ENCODE measurements around the gene COG5. TPM values are rescaled to one million over a fixed set of nuclear protein-coding genes. Genes with fewer than 3 reads are reported as not detected.
A peak's percentile ranks its signal among the peaks of the same experiment; 100 is the strongest.

COG5 gene
- total RNA-seq, 1 experiment from 2014 or later = 84.0 TPM

- DNase-seq (ENCODE audit: low spot score) = no peak
Observed at GRCh38 chr7:107186240-107186639, 377.5 kb downstream of the COG5 start.

GRCh38 chr7:107185716-107186115, 378.0 kb downstream of the COG5 start:
- no peak for DNase-seq (ENCODE audit: low spot score)

GRCh38 chr7:107181172-107181571, 382.5 kb downstream of the COG5 start:
- DNase-seq (ENCODE audit: low spot score) = no peak

GRCh38 chr7:107180378-107180777, 383.3 kb downstream of the COG5 start:
- peak; percentile 65 for DNase-seq (ENCODE audit: low spot score)

GRCh38 chr7:107179326-107180164, 384.2 kb downstream of the COG5 start:
- peak; percentile 61 for DNase-seq (ENCODE audit: low spot score)

- DNase-seq (ENCODE audit: low spot score) = no peak
Observed at GRCh38 chr7:107173691-107174406, 389.9 kb downstream of the COG5 start.

GRCh38 chr7:107173191-107173590, 390.5 kb downstream of the COG5 start:
- DNase-seq (ENCODE audit: low spot score) = no peak

GRCh38 chr7:107172276-107173032, 391.3 kb downstream of the COG5 start:
- no peak for DNase-seq (ENCODE audit: low spot score)

- no peak for DNase-seq (ENCODE audit: low spot score)
Observed at GRCh38 chr7:107171496-107171895, 392.2 kb downstream of the COG5 start.

GRCh38 chr7:107170051-107170915, 393.4 kb downstream of the COG5 start:
- no peak for DNase-seq (ENCODE audit: low spot score)

GRCh38 chr7:107169120-107170050, 394.3 kb downstream of the COG5 start:
- DNase-seq (ENCODE audit: low spot score) = peak; percentile 94

- DNase-seq (ENCODE audit: low spot score) = peak; percentile 100
Observed at GRCh38 chr7:107168233-107169119, 395.2 kb downstream of the COG5 start, which contains the start of gene HBP1. HBP1 (plus strand) TSS chr7:107169003; CDS start chr7:107179894, 10,891 bp downstream.

GRCh38 chr7:107167483-107168232, 396.1 kb downstream of the COG5 start:
- peak; percentile 82 for DNase-seq (ENCODE audit: low spot score)

GRCh38 chr7:107166736-107167426, 396.8 kb downstream of the COG5 start:
- DNase-seq (ENCODE audit: low spot score) = no peak

GRCh38 chr7:107165341-107165740, 398.4 kb downstream of the COG5 start:
- DNase-seq (ENCODE audit: low spot score) = no peak

GRCh38 chr7:107164092-107164491, 399.6 kb downstream of the COG5 start:
- no peak for DNase-seq (ENCODE audit: low spot score)

- no peak for DNase-seq (ENCODE audit: low spot score)
Observed at GRCh38 chr7:107162475-107162874, 401.2 kb downstream of the COG5 start.

- no peak for DNase-seq (ENCODE audit: low spot score)
Observed at GRCh38 chr7:107161415-107161814, 402.3 kb downstream of the COG5 start.

Measured in A172 (cell line).